Muscle layer of colon (tissue), 2 donors: Measurements from ENCODE around the gene EPN2.
"Not testable (repeated sequence)": the region's sequence is repeated elsewhere in the genome, so short reads cannot be mapped to it uniquely, and the experiment has no call there.

Source experiments
- H3K27ac ChIP-seq: one replicate; pipeline ENCODE4 v1.7.0; 2013; ENCODE audit warnings: low read depth, mild to moderate bottlenecking, low read length, moderate library complexity
- H3K27me3 ChIP-seq, 2 donors: one replicate each; pipeline ENCODE4 v1.7.0; 2013; ENCODE audit warnings: low read length in 2 of 2, mild to moderate bottlenecking in 2 of 2; ENCODE audit not compliant: insufficient read depth in 2 of 2, control insufficient read depth in 1 of 2
- H3K36me3 ChIP-seq: one replicate; pipeline ENCODE4 v1.7.0; 2013; ENCODE audit warnings: mild to moderate bottlenecking, low read length; ENCODE audit not compliant: insufficient read depth
- H3K4me1 ChIP-seq: one replicate; pipeline ENCODE4 v1.7.0; 2013; ENCODE audit warnings: mild to moderate bottlenecking, low read length; ENCODE audit not compliant: insufficient read depth
- H3K4me3 ChIP-seq, 2 donors: one replicate each; pipeline ENCODE4 v1.7.0; 2013; ENCODE audit warnings: low read length in 2 of 2, low read depth in 1 of 2, mild to moderate bottlenecking in 1 of 2, moderate library complexity in 1 of 2
- H3K9ac ChIP-seq: one replicate; pipeline ENCODE4 v1.7.0; 2013; ENCODE audit warnings: low read length
- H3K9me3 ChIP-seq: one replicate; pipeline ENCODE4 v1.7.0; 2013; ENCODE audit warnings: mild to moderate bottlenecking, low read length
- donor health status: abdominal sarcoma.
- donor health status: Adenocarcinoma of cecum.

EPN2 gene

DNA sequence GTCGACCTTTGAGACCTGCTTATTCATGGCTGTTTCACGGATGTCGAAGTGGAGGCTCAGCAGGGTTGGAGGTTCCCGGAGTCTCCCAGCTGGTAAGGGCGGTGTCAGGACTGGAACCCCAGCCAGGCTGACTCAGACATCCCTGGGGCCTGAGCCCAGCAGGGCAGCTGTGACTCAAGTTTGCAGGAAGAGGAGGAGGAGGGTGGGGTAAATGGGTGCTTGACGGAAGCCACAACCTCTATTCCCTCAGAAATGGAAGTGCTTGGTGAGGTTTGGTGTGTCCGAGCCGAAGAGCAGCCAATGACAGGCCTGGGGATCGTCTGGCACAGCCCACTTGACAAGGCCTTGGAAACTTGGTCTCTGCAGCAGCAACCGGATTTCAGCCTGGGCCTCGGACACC is 17.8 kb upstream of the EPN2 start:
- H3K27me3 ChIP-seq, H3K4me1 ChIP-seq, H3K9ac ChIP-seq, H3K4me3 ChIP-seq, H3K36me3 ChIP-seq, H3K9me3 ChIP-seq, H3K27ac ChIP-seq: not testable (repeated sequence)

DNA sequence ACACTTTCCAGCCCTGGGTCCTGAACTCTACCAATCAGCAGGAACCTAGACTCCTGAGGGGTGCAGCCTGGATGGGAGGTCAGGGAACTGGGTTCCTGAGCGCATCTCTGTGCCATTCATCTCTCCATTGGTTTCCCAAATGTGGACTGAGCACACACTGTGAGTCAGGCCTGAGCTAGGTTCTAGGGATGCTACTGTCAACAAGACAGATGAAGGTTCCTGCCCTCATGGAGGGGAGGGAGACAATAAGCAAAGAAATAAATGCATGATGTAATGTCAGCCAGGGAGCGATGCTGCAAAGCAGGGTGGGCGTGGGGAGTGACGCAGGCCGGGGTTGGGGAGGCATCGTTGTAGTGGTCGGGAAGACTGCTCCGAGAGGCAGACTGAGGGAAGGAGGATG is 17.0 kb upstream of the EPN2 start:
- not testable (repeated sequence) for H3K9me3 ChIP-seq, H3K9ac ChIP-seq, H3K4me3 ChIP-seq, H3K27ac ChIP-seq, H3K4me1 ChIP-seq, H3K36me3 ChIP-seq, H3K27me3 ChIP-seq

DNA sequence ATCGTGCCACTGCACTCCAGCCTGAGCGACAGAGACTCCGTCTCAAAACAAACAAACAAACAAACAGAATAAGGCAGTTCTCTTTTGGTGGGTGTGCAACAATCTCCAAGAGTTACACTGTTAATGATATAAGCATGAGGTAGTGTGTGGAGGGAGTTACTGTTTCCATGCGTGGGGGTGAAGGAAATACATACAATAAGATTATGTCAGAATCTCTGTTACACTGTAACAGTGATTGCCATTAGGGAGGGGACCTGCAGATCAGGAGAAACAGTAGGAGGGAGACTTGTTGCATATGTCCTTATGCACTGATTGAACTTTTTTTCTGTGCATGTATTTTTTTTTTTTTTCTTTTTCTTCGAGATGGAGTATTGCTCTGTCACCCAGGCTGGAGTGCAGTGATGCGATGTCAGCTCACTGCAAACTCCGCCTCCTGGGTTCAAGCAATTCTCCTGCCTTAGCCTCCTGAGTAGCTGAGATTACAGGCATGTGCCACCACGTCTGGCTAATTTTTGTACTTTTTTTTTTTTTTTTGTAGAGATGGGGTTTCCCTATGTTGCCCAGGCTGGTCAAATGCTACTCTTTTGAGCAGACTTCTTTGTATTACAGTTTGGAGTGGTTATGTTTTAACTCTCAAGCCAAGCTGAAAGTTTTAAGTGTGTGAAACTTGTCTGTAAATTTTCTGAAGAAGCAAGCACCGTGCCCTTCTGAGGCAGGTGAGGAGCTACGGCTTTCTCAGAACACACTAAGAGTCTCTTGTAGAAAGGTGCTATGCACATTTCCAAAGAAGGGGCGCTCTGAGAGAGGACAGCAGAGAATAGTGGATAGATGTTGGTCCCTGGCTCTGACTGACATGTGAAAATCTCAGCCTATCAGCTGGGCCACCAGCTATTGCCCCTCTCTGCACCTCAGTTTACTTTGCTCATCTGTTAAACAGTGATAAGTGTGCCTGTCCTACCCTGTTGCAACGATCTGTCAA is 10.3 kb upstream of the EPN2 start:
- H3K27me3 ChIP-seq, H3K4me1 ChIP-seq, H3K4me3 ChIP-seq, H3K9me3 ChIP-seq, H3K27ac ChIP-seq, H3K36me3 ChIP-seq, H3K9ac ChIP-seq: not testable (repeated sequence)

DNA sequence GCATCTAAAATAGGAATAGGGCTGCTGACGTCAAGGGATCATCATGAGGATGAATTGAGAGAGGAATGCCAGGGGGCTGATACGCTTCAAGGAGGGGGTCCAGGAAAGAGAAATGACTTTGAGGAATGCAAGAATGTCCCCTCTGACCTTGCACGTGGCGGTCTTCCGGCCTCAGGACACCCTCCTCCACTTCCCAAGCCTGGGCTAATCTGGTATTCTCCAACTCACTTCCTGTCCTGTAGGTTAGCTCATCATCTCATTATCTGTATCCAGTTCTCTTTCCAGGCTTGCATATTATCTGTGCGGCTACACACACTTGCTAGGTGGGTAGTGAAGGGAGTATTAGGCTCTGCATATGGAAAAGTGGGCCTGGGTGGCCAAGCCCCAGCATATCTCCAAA is 2.5 kb upstream of the EPN2 start:
- H3K4me3 ChIP-seq, H3K27me3 ChIP-seq, H3K9ac ChIP-seq, H3K9me3 ChIP-seq, H3K36me3 ChIP-seq, H3K27ac ChIP-seq: not testable (repeated sequence)
- peaks cover 11% of the 10 kb centered on the region for H3K4me1 ChIP-seq

DNA sequence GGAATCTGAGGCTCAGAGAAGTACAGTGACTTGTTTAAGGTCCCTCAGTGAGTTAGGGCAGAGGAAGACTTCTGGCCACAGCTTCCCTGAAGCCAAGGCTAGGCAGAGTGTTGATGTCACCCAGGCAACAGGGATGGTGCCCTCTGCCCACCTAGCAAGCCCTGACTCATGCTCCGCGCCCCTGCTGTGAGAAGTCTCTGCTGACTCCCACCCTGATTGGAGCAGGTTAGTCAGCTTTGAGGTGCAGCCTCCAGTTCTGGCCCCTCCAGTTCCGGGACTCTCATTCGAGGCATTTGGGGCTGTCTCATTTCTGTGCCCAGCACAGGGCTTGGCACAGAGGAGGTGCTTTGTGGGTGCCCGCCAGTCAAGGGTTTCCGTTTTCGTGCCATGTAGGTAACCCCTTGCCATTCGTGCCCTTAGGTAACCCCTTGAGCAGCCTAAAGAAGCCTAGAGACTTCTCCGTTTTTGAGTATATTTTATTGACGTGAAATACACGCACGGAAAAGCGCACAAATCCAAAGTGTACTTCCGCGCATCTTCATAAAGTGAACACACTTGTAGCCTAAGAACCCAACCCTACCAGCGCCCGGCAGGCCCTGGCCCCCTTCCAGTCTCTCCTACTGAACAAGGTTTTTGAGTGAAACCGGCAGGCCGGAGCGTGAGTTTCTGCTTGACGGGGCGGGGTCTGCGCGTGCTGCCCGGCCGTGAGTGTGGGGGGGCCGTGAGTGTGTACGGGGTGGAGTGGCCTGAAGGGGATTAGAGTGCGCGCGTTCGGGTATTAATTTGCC is 621 bp upstream of the EPN2 start:
- not testable (repeated sequence) for H3K27me3 ChIP-seq, H3K27ac ChIP-seq, H3K36me3 ChIP-seq, H3K9ac ChIP-seq, H3K4me3 ChIP-seq, H3K9me3 ChIP-seq
- peaks cover 15% of the 10 kb centered on the region for H3K4me1 ChIP-seq

DNA sequence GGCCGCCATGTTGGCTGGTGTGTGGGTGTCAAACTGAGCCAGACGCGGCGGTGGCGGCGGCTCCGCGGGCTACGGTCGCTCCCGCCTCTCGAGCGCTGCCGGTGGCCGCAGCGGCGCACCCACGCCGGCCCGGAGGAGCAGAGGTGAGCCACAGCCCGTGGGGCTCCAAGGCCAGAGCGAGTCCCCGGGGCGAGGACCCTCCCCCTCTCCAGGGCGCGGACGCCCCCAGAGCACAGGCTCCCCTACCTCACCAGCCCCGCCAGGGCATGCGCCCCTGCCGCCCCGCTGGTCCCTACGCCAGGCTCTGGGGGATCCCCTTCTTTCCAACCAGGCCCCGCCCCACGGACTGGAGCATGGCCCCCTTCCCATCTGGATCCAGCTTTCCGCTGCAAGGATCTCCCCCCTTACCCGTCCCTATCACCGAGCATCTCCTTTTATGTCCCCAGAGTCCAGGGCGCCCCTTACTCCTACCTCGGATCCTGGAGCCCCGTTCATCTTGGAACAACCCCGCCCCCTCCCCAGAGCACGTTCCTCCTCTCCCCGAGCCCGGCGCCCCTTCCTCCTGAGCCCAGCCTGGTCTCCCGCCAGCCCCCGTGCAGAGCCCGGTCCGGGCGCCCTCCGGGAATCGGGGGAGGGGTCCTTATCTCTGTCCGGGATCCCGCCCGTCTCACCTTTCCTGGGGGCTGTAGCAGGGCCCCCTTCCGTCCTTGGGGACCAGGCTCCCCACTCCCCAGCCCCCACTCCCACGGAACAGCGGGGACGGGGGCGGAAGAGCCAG is 412 bp downstream of the EPN2 start:
- no peaks in the 10 kb centered on the region for H3K9me3 ChIP-seq
- H3K36me3 ChIP-seq: no peaks in the 10 kb centered on the region
- peak overlapping the region; percentile 65 for H3K9ac ChIP-seq
- H3K27me3 ChIP-seq: no peaks in the 10 kb centered on the region
- H3K4me3 ChIP-seq: peak overlapping the region; percentile 94 to 99
- peak overlapping the region; percentile 88 for H3K27ac ChIP-seq
- peaks cover 15% of the 10 kb centered on the region for H3K4me1 ChIP-seq

DNA sequence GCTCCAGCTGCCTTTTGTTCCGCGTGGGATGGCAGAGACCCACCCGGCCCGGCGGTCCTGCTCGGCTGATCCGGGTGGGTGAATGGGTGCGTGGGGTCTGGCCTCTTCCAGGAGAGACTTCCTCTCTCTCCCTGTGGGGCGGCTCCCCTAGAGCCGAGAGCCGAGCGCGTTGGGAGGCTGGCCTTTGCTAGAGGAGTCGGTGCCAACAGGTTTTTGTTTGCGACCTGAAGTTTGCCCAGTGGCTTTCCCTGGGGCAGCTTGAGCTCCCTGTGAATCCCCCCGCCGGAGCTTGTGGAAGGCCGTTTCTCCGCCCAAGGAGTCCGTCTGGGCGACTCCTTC is 970 bp downstream of the EPN2 start:
- H3K27me3 ChIP-seq: no peaks in the 10 kb centered on the region
- peaks cover 15% of the 10 kb centered on the region for H3K4me1 ChIP-seq
- peak overlapping the region; percentile 88 for H3K27ac ChIP-seq
- no peaks in the 10 kb centered on the region for H3K36me3 ChIP-seq
- no peaks in the 10 kb centered on the region for H3K9me3 ChIP-seq
- H3K9ac ChIP-seq: peak overlapping the region; percentile 65
- peak overlapping the region; percentile 94 to 99 for H3K4me3 ChIP-seq

DNA sequence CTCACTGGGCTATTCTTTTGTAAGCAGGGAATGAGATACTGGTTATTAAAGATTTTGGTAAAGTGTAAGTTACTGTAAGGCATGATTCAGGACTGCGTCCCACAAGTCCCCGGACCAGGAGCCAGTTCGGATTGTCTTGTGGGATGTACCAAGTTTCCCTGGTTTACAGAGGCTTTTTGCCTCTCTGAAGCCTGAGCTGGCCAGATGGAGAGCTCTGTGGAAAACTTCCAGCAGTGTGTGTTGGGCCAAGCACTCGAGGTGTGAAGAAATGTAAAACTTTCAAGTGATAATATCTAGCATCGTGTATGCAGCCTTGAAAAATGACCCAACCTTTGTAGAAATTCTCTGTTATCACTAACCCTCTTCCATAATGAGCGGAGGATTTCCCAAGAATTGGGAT is 2.4 kb downstream of the EPN2 start:
- H3K9ac ChIP-seq: no peak overlapping the region

GRCh38 chr17:19242323-19242722 is 5.2 kb downstream of the EPN2 start:
- peaks cover 24% of the 10 kb centered on the region for H3K4me1 ChIP-seq
- no peaks in the 10 kb centered on the region for H3K36me3 ChIP-seq
- H3K9me3 ChIP-seq: no peaks in the 10 kb centered on the region
- H3K4me3 ChIP-seq: no peak overlapping the region
- H3K27me3 ChIP-seq: no peaks in the 10 kb centered on the region
- H3K27ac ChIP-seq: no peak overlapping the region
- H3K9ac ChIP-seq: no peak overlapping the region

More for the DNA sequence above, 2.4 kb downstream of the EPN2 start:
- no peak overlapping the region for H3K4me3 ChIP-seq
- no peaks in the 10 kb centered on the region for H3K27me3 ChIP-seq
- H3K9me3 ChIP-seq: no peaks in the 10 kb centered on the region
- no peaks in the 10 kb centered on the region for H3K36me3 ChIP-seq
- H3K4me1 ChIP-seq: peaks cover 15% of the 10 kb centered on the region
- H3K27ac ChIP-seq: peak overlapping the region; percentile 23

GRCh38 chr17:19242926-19243325 is 5.8 kb downstream of the EPN2 start:
- no peaks in the 10 kb centered on the region for H3K9me3 ChIP-seq
- H3K27ac ChIP-seq: no peak overlapping the region
- no peak overlapping the region for H3K9ac ChIP-seq
- no peak overlapping the region for H3K4me3 ChIP-seq
- no peaks in the 10 kb centered on the region for H3K27me3 ChIP-seq
- H3K4me1 ChIP-seq: peaks cover 30% of the 10 kb centered on the region
- H3K36me3 ChIP-seq: no peaks in the 10 kb centered on the region

- no peak overlapping the region for H3K4me3 ChIP-seq
- no peaks in the 10 kb centered on the region for H3K36me3 ChIP-seq
- H3K27ac ChIP-seq: no peak overlapping the region
- H3K27me3 ChIP-seq: no peaks in the 10 kb centered on the region
- peaks cover 33% of the 10 kb centered on the region for H3K4me1 ChIP-seq
- no peak overlapping the region for H3K9ac ChIP-seq
- H3K9me3 ChIP-seq: no peaks in the 10 kb centered on the region
These were observed 6.7 kb downstream of the EPN2 start for GRCh38 chr17:19243838-19244237.
